Transverse colon (tissue), 3 donors: ENCODE results near the gene ASB15.

Experiments
- CTCF ChIP-seq, 5 experiments: fragments of 200-600 bp in 3 of 5; fragments of 450-650 bp in 2 of 5; sonication (generic) in 3 of 5; IDR thresholded peaks; 1 replicate in 2 of 5; 2 replicates in 3 of 5; pipeline ENCODE4 v1.5.1; 2016 to 2017; ENCODE audit warnings: antibody characterized with exemption in 5 of 5, inconsistent platforms in 3 of 5, mild to moderate bottlenecking in 2 of 5, moderate library complexity in 1 of 5
- EP300 ChIP-seq: sonication (generic); formaldehyde crosslinking; IDR thresholded peaks from one replicate; pipeline ENCODE4 v1.6.1; 2017; ENCODE audit warnings: antibody characterized with exemption, low read depth
- POLR2A ChIP-seq: fragments of 450-650 bp; IDR thresholded peaks from one replicate; pipeline ENCODE4 v1.6.1; 2016; ENCODE audit warnings: antibody characterized with exemption, mild to moderate bottlenecking, moderate library complexity

- TF ChIP-seq CTCF (IDR thresholded peaks at IDR 0.05): peak in 4 of 5 experiments; percentile 28 to 37 (median 35)
- no peak for TF ChIP-seq POLR2A
- no peak for TF ChIP-seq EP300
These were observed 34.1 kb downstream of the ASB15 start for GRCh38 chr7:123635551-123636359.
